Omental fat pad (tissue), 4 donors: ENCODE measurements around the gene MTRFR. TPM values are rescaled to one million over a fixed set of nuclear protein-coding genes. Genes with fewer than 3 reads are reported as not detected.

ENCODE experiments used
- ATAC-seq: fragments of 150-250 bp; one replicate; pipeline ENCODE4 v1.9.1; 2016; ENCODE audit warnings: mild to moderate bottlenecking, moderate library complexity; ENCODE audit not compliant: low FRiP score
- DNase-seq: peaks from one replicate; pipeline ENCODE4 v3.0.0-alpha.2; 2019; ENCODE audit warnings: low spot score
- total RNA-seq, 4 donors: library from RNA; depleted of rRNA; stranded (reverse); fragments of >200 nt; gene quantifications; one replicate each; pipeline ENCODE4 v1.1.0, GENCODE V29; 2016
- TF ChIP-seq, protein P1 (sequence below), 3 donors: fragments of 450-650 bp; IDR thresholded peaks; one replicate each; pipeline ENCODE4 v1.5.1; 2016 to 2017; ENCODE audit warnings: antibody characterized with exemption in 3 of 3, mild to moderate bottlenecking in 3 of 3, moderate library complexity in 2 of 3

Gene MTRFR
- total RNA-seq, 4 donors from 2014 or later, result 4.8 to 11.7 (median 8.4) TPM

DNA sequence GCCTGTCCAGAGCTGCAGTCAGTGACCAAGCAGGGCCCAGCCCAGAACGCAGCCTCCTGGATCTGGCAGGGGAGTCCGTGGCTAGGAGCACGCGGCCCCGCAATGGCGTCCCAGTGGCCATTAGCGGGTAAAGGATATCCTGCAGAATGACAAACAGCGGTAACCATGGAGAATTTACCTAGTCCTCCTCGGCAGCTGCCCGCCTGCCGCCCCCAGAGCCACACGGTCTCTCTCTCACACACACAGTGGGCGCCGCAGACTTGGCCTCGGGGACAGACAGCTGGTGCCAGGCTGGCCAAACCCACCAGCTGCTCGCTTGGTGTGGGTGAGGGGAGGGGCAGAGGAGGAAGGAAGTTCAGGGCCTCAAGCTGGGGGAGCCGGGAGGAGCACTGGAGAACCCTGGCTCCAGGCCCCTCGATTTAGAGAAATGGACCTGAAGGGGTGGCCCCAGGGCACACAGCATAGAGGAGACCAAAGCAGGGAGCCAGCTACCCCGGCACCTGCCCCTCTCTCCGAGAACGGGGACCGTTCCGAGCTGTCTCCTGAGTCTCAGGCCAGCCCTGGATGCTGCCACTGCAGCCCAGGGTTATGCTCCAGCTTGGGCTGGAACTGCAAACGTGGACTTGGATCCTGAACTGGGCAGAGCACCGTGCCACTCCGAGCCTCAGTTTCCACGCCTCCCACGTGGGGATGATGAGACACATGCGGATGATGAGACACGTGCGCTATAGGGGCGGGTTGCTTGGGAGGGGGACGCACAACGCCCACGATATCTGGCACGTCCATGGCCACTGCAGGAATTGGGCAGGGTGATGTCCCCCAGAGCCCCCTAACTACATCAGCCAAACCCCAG, 35.0 kb downstream of the MTRFR start:
- ATAC-seq, result no peak
- no peak for DNase-seq
- TF ChIP-seq, protein P1, sequence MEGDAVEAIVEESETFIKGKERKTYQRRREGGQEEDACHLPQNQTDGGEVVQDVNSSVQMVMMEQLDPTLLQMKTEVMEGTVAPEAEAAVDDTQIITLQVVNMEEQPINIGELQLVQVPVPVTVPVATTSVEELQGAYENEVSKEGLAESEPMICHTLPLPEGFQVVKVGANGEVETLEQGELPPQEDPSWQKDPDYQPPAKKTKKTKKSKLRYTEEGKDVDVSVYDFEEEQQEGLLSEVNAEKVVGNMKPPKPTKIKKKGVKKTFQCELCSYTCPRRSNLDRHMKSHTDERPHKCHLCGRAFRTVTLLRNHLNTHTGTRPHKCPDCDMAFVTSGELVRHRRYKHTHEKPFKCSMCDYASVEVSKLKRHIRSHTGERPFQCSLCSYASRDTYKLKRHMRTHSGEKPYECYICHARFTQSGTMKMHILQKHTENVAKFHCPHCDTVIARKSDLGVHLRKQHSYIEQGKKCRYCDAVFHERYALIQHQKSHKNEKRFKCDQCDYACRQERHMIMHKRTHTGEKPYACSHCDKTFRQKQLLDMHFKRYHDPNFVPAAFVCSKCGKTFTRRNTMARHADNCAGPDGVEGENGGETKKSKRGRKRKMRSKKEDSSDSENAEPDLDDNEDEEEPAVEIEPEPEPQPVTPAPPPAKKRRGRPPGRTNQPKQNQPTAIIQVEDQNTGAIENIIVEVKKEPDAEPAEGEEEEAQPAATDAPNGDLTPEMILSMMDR (IDR thresholded peaks at IDR 0.05), result no peak

DNA sequence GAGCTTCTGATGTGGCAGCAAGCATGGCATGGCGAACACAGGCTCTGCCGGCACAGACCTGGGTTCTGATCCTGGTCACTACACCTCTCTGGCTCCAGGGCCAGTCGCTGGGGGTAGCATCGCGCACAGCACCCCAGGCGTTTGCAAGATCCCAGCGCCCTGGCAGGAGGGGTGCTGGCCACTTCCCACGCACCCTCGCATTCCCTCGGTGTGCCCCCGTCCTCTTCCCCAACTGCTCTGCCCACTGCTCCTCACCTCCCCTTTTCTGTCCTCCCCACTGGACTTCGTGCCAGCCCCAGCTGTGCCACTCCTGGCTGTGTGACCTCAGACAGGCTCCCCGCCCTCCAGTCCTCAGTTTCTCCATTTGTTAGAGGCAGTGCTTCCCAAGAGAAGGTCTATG, 35.6 kb downstream of the MTRFR start:
- DNase-seq (no peak), ATAC-seq (no peak)
- TF ChIP-seq, protein P1 (IDR thresholded peaks at IDR 0.05), result no peak

DNA sequence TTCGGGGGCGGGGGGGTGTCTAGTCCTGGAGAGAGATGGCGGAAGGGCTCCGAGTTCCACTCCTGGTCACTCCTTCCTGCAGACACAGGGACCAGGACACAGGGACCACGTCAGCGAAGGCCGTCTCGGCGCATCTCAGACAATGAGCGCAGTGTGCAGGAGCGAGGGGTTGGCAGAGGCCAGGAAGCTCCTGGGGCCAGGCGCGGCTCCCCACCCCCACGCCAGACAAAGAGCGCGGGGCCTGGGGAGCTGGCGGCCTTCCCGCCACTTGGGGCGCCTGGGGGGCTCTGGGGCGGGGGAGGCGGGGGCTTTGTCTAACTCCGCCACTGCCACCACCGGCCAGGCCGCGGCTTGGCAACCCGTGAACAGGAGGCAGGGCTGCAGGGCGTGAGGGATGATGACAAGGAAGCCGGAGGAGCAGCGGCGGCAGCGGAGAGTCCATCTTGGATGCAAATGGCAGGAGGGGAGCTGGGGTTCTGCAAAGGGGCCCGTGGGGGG, 36.2 kb downstream of the MTRFR start:
- TF ChIP-seq, protein P1 (IDR thresholded peaks at IDR 0.05), result no peak
- DNase-seq (no peak), ATAC-seq (peak; percentile 9)

DNA sequence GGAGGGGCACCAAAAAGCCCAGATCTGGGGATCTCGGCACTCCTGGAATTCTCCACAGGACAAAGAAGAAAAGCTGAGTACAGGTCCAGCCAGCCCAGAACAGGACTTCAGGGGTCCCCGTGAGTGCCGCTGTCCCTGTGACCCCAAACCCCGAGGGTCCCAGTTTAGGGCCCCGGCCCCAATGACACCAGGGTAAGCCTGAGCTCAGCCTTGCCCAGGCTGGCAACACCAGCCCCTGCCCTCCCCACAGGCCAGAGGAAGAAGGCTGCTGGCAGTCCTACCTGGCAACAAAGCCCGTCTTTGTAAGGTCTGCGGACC, 36.6 kb downstream of the MTRFR start:
- ATAC-seq, result no peak
- TF ChIP-seq, protein P1 (IDR thresholded peaks at IDR 0.05), result no peak
- DNase-seq, result no peak

DNA sequence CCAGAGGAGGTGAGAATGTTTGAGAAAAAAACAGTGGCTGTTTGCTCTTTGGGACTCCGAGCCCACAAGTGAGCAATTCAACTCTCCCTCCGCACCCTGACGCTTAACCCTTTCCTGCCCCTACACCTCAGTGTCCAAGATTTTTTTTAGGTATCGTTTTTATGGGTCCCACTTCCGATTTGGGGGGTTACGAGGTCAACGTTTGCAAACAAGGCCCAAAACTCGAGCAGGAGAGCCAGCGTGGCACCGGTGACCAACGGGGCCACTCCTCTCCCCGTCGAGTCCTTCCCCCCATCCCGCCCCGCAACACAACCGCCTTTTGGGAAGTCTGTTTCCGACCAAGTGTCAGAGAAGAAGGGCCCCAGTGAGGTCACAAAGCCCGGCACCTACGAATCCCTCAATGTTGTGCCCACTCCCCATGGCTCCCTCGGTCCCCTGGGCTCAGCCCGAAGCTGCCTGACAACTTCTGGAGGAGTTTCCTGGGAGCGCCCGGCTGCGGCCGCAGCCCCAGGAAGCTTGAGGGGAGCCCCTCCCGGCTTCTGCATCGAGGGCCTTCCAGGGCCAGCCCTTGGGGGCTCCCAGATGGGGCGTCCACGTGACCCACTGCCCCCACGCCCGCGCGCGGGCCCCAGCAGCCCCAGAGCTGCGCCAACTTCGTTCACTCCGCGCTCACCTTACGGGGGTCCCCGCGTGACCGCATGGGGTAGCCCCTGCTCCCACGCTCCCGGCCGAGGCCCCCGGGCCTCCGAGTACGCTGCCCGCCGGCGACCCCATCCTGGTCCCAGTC, 37.2 kb downstream of the MTRFR start:
- DNase-seq (no peak), ATAC-seq (peak; percentile 4)
- TF ChIP-seq, protein P1 (IDR thresholded peaks at IDR 0.05), result no peak

DNA sequence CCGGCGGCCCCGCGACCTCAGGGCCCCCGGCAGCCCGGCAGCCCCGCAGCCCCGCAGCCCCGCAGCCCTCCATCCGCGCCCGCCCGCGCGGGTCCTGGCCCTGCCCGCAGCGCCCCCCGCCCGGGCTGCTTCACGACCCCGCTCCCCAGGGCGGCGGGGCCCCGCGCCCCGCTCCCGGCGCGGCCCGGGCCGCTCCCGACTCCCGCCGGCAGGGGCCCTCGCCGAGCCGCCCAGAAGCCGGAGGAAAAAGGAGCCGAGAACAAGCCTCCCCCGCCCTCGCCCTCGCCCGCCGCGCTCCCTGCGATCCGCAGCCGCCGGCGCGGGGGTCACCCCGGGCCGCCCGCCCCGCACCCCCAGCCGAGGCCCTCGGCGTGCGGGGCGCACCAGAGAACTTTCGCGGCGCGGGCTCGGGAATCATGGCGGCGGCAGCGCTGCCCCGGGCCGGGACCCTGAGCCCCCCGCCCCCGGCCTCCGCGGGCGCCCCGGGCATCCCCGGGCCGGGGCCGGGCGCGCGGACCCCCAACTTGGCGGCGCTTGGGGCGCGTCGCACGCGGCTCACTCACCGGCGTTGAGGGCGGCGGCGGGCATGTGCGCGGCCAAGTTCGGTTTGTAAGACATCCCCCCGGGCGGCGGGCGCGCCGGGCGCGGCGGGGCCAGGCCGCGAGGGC, 37.9 kb downstream of the MTRFR start:
- DNase-seq, result no peak
- TF ChIP-seq, protein P1 (IDR thresholded peaks at IDR 0.05), result peak in 2 of 3 donors; percentile 8 to 55
- ATAC-seq, result peak; percentile 69
